NCI-H524 (cell line): Measurements from ENCODE around the gene GHR.

Experiments used
- DNase-seq, 2 experiments: peaks; one replicate each; lab custom pipeline; 2025; lab: John Stamatoyannopoulos, UW

The GHR gene

GRCh38 chr5:42423285-42424165 lies at the start of gene GHR:
GHR (plus strand) TSS chr5:42423439; CDS start chr5:42565875, 142,436 bp downstream.
- DNase-seq = peak; percentile 58 to 83

- no peak for DNase-seq
Measured at GRCh38 chr5:42374679-42375273, 48.5 kb upstream of the GHR start.

GRCh38 chr5:42377496-42377895 lies 45.7 kb upstream of the GHR start:
- DNase-seq = no peak

- no peak for DNase-seq
Measured at GRCh38 chr5:42381973-42382372, 41.3 kb upstream of the GHR start.

- no peak for DNase-seq
Measured at GRCh38 chr5:42387563-42387962, 35.7 kb upstream of the GHR start.

- DNase-seq = no peak
Measured at GRCh38 chr5:42390115-42390514, 33.1 kb upstream of the GHR start.

- no peak for DNase-seq
Measured at GRCh38 chr5:42392917-42393316, 30.3 kb upstream of the GHR start.

GRCh38 chr5:42396111-42396510 lies 27.1 kb upstream of the GHR start:
- DNase-seq = no peak

GRCh38 chr5:42397267-42397666 lies 26.0 kb upstream of the GHR start:
- no peak for DNase-seq

GRCh38 chr5:42399702-42400101 lies 23.5 kb upstream of the GHR start:
- DNase-seq = no peak

- DNase-seq = no peak
Measured at GRCh38 chr5:42400474-42400873, 22.8 kb upstream of the GHR start.

- DNase-seq = no peak
Measured at GRCh38 chr5:42403236-42403635, 20.0 kb upstream of the GHR start.

- no peak for DNase-seq
Measured at GRCh38 chr5:42404366-42404765, 18.9 kb upstream of the GHR start.

- DNase-seq = no peak
Measured at GRCh38 chr5:42419294-42419693, 3.9 kb upstream of the GHR start.

- no peak for DNase-seq
Measured at GRCh38 chr5:42422656-42423280, 471 bp upstream of the GHR start.

- no peak for DNase-seq
Measured at GRCh38 chr5:42426016-42426415, 2.8 kb downstream of the GHR start.

- DNase-seq = no peak
Measured at GRCh38 chr5:42429694-42430093, 6.5 kb downstream of the GHR start.

- no peak for DNase-seq
Measured at GRCh38 chr5:42434047-42434724, 10.9 kb downstream of the GHR start.

- no peak for DNase-seq
Measured at GRCh38 chr5:42436051-42436450, 12.8 kb downstream of the GHR start.

- no peak for DNase-seq
Measured at GRCh38 chr5:42454216-42454995, 31.2 kb downstream of the GHR start.

GRCh38 chr5:42461033-42461432 lies 37.8 kb downstream of the GHR start:
- DNase-seq = no peak

- no peak for DNase-seq
Measured at GRCh38 chr5:42461507-42461906, 38.3 kb downstream of the GHR start.
